ENCODE results near the gene EXOC3L4.

- no peak for TF ChIP-seq CTCF (IDR thresholded peaks at IDR 0.05)
- TF ChIP-seq POLR2A (IDR thresholded peaks at IDR 0.05) = no peak
These were observed 60.5 kb downstream of the EXOC3L4 start for GRCh38 chr14:103155010-103155409.

Data from right lobe of liver (tissue), 4 donors.